Activated B cell treated with CpG ODN at 0.5 μM for 24 hours (primary cell): Measurements from ENCODE around the gene ADARB1. TPM values are rescaled to one million over a fixed set of nuclear protein-coding genes. Genes with fewer than 3 reads are reported as not detected.

Experiments used
- ATAC-seq: fragments of 200-7000 bp; cut with Tn5 transposase; one replicate; pipeline ENCODE4 v1.10.0; 2021; ENCODE audit warnings: low read depth, mild to moderate bottlenecking, moderate library complexity
- CTCF ChIA-PET: fragments of 350-600 bp; sonication (Branson Sonifier 250); formaldehyde crosslinking; loops from one replicate; lab custom pipeline; 2021; ENCODE audit warnings: antibody characterized with exemption; lab: Charles Lee
- POLR2A ChIA-PET: fragments of 350-600 bp; sonication (Branson Sonifier 250); formaldehyde crosslinking; loops from one replicate; lab custom pipeline; 2021; ENCODE audit warnings: antibody characterized with exemption; lab: Charles Lee
- DNase-seq: peaks from one replicate; pipeline ENCODE4 v3.0.0; 2022
- H3K27ac Mint-ChIP-seq: one replicate; pipeline ENCODE4 v1.8.0; 2020; ENCODE audit warnings: mixed read lengths
- H3K27me3 Mint-ChIP-seq: one replicate; pipeline ENCODE4 v1.8.0; 2021; ENCODE audit warnings: mixed read lengths
- H3K36me3 Mint-ChIP-seq: one replicate; pipeline ENCODE4 v1.8.0; 2021; ENCODE audit warnings: low read depth, mixed read lengths
- H3K4me1 Mint-ChIP-seq: one replicate; pipeline ENCODE4 v1.8.0; 2021; ENCODE audit warnings: mixed read lengths
- H3K4me3 Mint-ChIP-seq: one replicate; pipeline ENCODE4 v1.8.0; 2020; ENCODE audit warnings: mild to moderate bottlenecking, mixed read lengths
- H3K9me3 Mint-ChIP-seq: one replicate; pipeline ENCODE4 v1.8.0; 2020; ENCODE audit warnings: mixed read lengths
- CTCF ChIP-seq: fragments of 200-600 bp; IDR thresholded peaks from one replicate; pipeline ENCODE4 v1.8.0; 2022; ENCODE audit warnings: antibody characterized with exemption, mild to moderate bottlenecking
- intact Hi-C: fragments of 100-400 bp; cut with micrococcal nuclease; formaldehyde crosslinking; loops from one replicate; pipeline ENCODE4 v1.15.1; 2024
- total RNA-seq: library from RNA; stranded (reverse); gene quantifications from 2 replicates; pipeline ENCODE4 v1.2.3, GENCODE V29; 2022

Gene ADARB1
- total RNA-seq, 1 donor from 2014 or later, result 22.6 TPM

- no peak for DNase-seq
- peak overlapping the region; percentile 86 for H3K4me3 Mint-ChIP-seq
- no peak for ATAC-seq
- intact Hi-C loops, result loop anchor here (1.0 to 10.0 kb wide), 3 partner anchors 17 to 261 kb away; partner anchors contain the start of gene SUMO3
- peak overlapping the region; percentile 15 for H3K27ac Mint-ChIP-seq
- no peak for TF ChIP-seq CTCF
- H3K36me3 Mint-ChIP-seq, result peaks cover 8% of the 10 kb centered on the region
- H3K27me3 Mint-ChIP-seq, result no peaks in the 10 kb centered on the region
- H3K4me1 Mint-ChIP-seq, result peaks cover 53% of the 10 kb centered on the region
- POLR2A ChIA-PET, result no interaction called here
- CTCF ChIA-PET, result interaction anchor here (1.0 to 2.9 kb wide), 3 partner anchors 22 to 126 kb away, joined by 3 to 12 read pairs (median 3); no protein-coding TSS in a partner anchor
- no peaks in the 10 kb centered on the region for H3K9me3 Mint-ChIP-seq
Measured at GRCh38 chr21:45076245-45076711, 1.9 kb downstream of the ADARB1 start.

- no peak for TF ChIP-seq CTCF
- ChIA-PET CTCF (interaction anchor here (0.7 to 2.9 kb wide), 5 partner anchors 14 to 129 kb away, joined by 3 to 12 read pairs (median 3); no protein-coding TSS in a partner anchor), POLR2A (interaction anchor here (0.6 kb wide), 1 partner anchor 726 kb away, joined by 3 read pairs; no protein-coding TSS in a partner anchor)
- Mint-ChIP-seq H3K36me3 (peaks cover 17% of the 10 kb centered on the region), H3K27me3 (no peaks in the 10 kb centered on the region), H3K4me3 (no peak overlapping the region), H3K27ac (no peak overlapping the region), H3K9me3 (no peaks in the 10 kb centered on the region), H3K4me1 (peaks cover 61% of the 10 kb centered on the region)
- DNase-seq, result no peak
- ATAC-seq, result no peak
- intact Hi-C loops, result loop anchor here (10.0 kb wide), 1 partner anchor 264 kb away; the partner anchor contains the start of gene SUMO3
Measured at GRCh38 chr21:45078371-45078770, 4.0 kb downstream of the ADARB1 start.

GRCh38 chr21:45078877-45079281, 4.5 kb downstream of the ADARB1 start:
- CTCF ChIA-PET, result interaction anchor here (0.9 to 2.6 kb wide), 4 partner anchors 48 to 129 kb away, joined by 3 to 6 read pairs (median 4); no protein-coding TSS in a partner anchor
- no peak overlapping the region for H3K4me3 Mint-ChIP-seq

GRCh38 chr21:45079351-45079750, 5.0 kb downstream of the ADARB1 start:
- Mint-ChIP-seq H3K27me3 (no peaks in the 10 kb centered on the region), H3K27ac (no peak overlapping the region), H3K9me3 (no peaks in the 10 kb centered on the region), H3K4me1 (peaks cover 62% of the 10 kb centered on the region), H3K36me3 (peaks cover 14% of the 10 kb centered on the region), H3K4me3 (no peak overlapping the region)
- intact Hi-C loops, result loop anchor here (10.0 kb wide), 1 partner anchor 265 kb away; the partner anchor contains the start of gene SUMO3
- ChIA-PET POLR2A (interaction anchor here (0.7 to 1.9 kb wide), 2 partner anchors 25 to 152 kb away, joined by 6 to 10 read pairs; no protein-coding TSS in a partner anchor), CTCF (interaction anchor here (0.9 to 2.6 kb wide), 4 partner anchors 48 to 130 kb away, joined by 3 to 6 read pairs (median 4); no protein-coding TSS in a partner anchor)
- ATAC-seq (no peak), DNase-seq (no peak)
- TF ChIP-seq CTCF, result no peak

More at GRCh38 chr21:45078877-45079281, 4.5 kb downstream of the ADARB1 start:
- no peak for TF ChIP-seq CTCF
- POLR2A ChIA-PET, result interaction anchor here (0.7 to 1.9 kb wide), 2 partner anchors 25 to 152 kb away, joined by 6 to 10 read pairs; no protein-coding TSS in a partner anchor
- Mint-ChIP-seq H3K9me3 (no peaks in the 10 kb centered on the region), H3K36me3 (peaks cover 14% of the 10 kb centered on the region), H3K27me3 (no peaks in the 10 kb centered on the region), H3K27ac (no peak overlapping the region), H3K4me1 (peaks cover 58% of the 10 kb centered on the region)
- no peak for ATAC-seq
- intact Hi-C loops, result loop anchor here (10.0 kb wide), 1 partner anchor 264 kb away; the partner anchor contains the start of gene SUMO3
- DNase-seq, result no peak

GRCh38 chr21:45080232-45080631, 5.9 kb downstream of the ADARB1 start:
- no peak for ATAC-seq
- POLR2A ChIA-PET, result interaction anchor here (1.9 kb wide), 1 partner anchor 24 kb away, joined by 6 read pairs; no protein-coding TSS in a partner anchor
- peaks cover 71% of the 10 kb centered on the region for H3K4me1 Mint-ChIP-seq

More at GRCh38 chr21:45080232-45080631, 5.9 kb downstream of the ADARB1 start:
- TF ChIP-seq CTCF, result no peak
- Mint-ChIP-seq H3K27me3 (no peaks in the 10 kb centered on the region), H3K4me3 (no peak overlapping the region), H3K27ac (peak overlapping the region; percentile 54), H3K36me3 (peaks cover 14% of the 10 kb centered on the region), H3K9me3 (no peaks in the 10 kb centered on the region)
- CTCF ChIA-PET, result interaction anchor here (0.9 to 2.6 kb wide), 3 partner anchors 38 to 60 kb away, joined by 3 to 6 read pairs (median 4); no protein-coding TSS in a partner anchor
- intact Hi-C loops, result no loop called here
- DNase-seq, result no peak
